ENCODE measurements around the gene UBE2E2.

The UBE2E2 gene

DNA sequence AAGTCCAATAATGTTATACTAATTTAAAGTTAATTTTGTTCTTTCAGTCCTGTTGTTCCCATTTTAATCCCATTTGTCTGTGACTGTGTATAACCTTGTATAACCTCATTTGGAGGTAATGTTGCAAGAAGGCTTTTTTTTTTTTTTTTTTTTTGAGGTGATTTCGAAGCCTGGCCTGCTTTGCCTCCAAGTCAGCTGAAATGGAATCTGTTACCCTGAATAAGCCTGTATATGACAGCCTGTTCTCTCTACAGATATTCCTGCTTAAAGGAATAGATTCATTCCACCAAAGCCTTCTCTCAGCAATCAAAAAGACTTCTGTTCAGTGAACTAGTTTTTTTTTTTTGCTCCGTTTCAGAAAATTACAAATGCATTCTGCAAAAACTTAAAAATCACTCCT lies 330.9 kb downstream of the UBE2E2 start:
- DNase-seq (ENCODE audit: low read depth, low spot score), result no peak

DNA sequence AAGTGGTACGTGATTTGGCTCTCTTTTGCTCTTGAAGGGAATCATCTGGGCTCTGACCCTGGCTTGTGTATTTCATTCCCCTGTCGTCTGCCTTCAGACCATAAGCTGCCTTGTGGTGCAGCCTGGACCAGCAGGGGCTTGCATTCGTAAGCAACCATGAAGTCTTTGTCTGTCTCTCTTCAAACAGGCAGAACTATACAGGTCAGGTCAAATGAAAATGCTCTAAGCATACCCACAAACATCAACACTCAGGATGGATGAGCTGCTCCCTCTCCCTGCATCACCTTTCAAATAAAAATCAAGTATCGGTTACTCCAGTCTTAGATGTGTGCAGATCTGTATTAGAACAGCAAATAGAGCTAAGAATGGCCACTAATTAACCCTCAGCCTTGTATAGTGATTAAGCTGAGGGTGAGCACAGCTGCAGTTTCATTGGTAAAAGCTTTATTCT lies 334.0 kb downstream of the UBE2E2 start:
- peak; percentile 9 for DNase-seq (ENCODE audit: low read depth, low spot score)

DNA sequence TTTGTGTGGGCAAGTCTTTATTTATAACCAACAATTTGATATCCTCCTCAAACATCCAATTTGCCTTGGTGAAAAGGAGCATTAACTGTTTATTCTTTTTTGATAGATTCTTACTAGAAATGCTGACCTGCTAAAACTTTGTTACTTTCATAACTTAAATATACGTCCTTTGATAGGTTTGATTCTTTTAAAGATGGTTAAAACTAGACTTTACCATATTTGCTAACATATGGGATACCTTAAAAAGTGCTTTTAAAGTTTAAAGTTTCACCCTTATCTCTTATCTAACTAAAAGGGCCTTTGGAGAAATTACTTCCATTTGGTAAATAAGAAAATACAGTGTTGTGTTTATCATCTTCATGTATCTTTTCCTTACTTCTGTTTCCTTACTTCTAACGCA lies 336.1 kb downstream of the UBE2E2 start:
- no peak for DNase-seq (ENCODE audit: low read depth, low spot score)

DNA sequence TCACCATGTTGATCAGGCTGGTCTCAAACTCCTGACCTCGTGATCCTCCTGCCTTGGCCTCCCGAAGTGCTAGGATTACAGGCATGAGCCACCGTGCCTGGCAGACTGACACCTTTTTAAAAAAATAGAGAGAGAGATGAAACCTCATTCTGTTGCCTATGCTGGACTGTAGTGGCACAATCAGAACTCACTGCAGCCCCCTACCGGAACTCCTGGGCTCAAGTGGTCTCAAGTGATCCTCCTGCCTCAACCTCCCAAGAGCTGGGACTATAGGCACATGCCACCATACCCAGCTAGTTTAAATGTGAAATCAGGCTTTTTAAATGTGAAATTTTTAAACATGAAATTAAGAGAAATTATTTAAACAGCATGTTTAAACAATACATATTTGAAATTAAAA lies 337.5 kb downstream of the UBE2E2 start:
- no peak for DNase-seq (ENCODE audit: low read depth, low spot score)

DNA sequence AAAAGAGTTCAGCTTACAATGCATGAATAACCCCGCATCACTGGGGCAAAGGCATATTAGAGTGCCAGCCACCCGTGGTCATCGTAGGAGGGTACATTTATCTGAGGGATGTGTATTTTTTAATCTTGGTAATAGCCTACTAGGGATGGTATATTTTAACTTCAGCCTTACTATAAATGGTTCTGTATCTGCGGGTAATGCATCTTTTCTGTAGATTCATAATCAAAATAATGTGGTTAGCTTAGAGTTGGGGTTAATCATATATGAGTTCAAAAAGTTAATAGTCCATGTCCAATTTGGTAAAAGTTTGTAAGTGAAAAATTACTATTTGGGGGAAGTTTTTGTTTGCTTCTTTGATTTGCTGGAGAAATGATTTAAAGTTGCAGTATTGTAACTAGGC lies 339.0 kb downstream of the UBE2E2 start:
- DNase-seq (ENCODE audit: low read depth, low spot score), result no peak

- DNase-seq (ENCODE audit: low read depth, low spot score), result no peak
Observed at GRCh38 chr3:23546181-23546580, 343.1 kb downstream of the UBE2E2 start.

GRCh38 chr3:23547905-23548650 lies 345.0 kb downstream of the UBE2E2 start:
- no peak for DNase-seq (ENCODE audit: low read depth, low spot score)

GRCh38 chr3:23548706-23549105 lies 345.6 kb downstream of the UBE2E2 start:
- DNase-seq (ENCODE audit: low read depth, low spot score), result no peak

DNA sequence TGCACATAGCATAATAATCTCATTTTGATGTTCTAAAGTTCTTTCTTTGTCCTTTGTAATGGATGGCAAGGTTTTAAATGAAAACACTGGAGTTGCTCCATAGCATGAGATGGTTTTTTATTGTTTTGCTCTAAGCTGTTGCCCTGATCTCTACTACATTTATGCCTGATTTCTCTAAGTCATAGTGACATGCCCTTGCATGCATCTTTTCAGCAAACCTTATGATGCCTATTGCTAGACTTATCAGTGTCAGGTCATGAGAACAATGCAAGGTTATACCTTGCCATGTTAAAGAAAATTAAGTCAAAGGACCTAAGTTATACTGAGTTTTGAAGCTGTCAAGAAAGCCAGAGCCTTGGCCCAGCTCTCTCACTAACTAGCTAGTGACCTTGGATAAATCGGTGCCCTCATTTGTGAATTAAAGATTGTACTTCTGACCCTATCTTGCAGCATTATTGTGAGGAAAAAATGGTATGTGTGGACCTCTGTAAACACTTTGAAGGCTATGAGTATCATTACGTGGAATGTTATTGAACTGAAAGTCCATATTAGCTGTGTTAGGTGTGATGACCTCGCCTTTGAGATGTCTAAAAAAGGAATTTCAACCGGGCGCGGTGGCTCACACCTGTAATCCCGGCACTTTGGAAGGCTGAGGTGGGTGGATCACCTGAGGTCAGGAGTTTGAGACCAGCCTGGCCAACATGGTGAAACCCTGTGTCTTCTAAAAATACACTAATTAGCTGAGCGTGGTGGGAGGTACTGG lies 346.2 kb downstream of the UBE2E2 start:
- DNase-seq (ENCODE audit: low read depth, low spot score), result no peak

DNA sequence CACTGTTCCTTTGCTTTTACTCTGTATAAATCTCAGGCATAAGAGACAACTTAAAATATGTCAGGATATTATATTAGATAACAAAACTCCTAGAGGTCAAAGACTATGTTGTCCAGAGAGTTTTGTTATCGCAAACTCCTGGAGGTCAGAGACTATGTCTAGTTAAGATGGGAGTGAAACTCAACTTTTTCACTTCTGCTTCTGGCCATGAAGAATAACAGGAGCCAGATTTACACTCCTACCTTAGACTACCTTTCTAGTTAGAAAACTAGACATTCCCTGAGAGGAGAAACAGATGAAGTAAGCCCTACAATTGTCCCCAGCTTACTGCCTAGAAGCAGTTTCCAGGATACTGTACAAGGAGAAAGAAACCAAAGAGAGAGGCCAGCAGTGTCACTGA lies 347.3 kb downstream of the UBE2E2 start:
- no peak for DNase-seq (ENCODE audit: low read depth, low spot score)

GRCh38 chr3:23552506-23552905 lies 349.4 kb downstream of the UBE2E2 start:
- no peak for DNase-seq (ENCODE audit: low read depth, low spot score)

DNA sequence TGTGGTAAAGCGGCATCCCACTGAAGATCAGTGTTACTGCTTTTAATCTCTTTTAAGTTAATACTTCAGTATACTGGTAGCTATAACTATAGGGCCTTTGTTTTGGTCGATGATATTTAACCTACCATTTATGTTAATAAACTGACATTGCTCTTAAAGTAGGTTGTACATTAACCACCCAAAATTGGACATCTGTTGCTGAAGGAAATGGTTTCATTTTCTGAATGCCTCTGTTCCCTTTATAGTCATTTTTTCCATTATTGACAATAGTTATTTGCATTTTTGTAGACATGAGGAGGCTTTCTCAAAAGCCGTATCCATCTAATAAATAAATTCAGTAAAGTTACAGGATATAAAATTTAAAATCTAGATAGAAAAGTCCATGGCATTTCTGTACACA lies 350.2 kb downstream of the UBE2E2 start:
- no peak for DNase-seq (ENCODE audit: low read depth, low spot score)

- no peak for DNase-seq (ENCODE audit: low read depth, low spot score)
Observed at GRCh38 chr3:23565041-23565775, 362.1 kb downstream of the UBE2E2 start.

DNA sequence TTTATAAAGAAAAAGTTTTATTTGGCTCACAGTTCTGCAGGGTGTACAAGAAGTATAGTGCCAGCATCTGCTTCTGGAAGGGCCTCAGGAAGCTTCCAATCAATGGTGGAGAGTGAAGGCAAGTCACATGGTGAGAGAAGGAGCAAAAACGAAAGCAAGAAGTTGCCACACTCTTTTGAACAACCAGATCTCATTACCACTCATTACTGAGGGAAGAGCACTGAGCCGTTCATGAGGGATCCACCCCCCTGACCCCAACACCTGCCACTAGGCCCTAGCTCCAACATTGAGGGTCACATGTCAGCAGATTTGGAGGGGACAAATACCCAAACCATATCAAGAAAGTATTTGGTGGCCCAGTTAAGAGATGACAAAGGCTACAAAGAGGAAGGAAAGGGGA lies 363.4 kb downstream of the UBE2E2 start:
- DNase-seq (ENCODE audit: low read depth, low spot score), result no peak

- DNase-seq (ENCODE audit: low read depth, low spot score), result no peak
Observed at GRCh38 chr3:23567917-23568316, 364.8 kb downstream of the UBE2E2 start.

DNA sequence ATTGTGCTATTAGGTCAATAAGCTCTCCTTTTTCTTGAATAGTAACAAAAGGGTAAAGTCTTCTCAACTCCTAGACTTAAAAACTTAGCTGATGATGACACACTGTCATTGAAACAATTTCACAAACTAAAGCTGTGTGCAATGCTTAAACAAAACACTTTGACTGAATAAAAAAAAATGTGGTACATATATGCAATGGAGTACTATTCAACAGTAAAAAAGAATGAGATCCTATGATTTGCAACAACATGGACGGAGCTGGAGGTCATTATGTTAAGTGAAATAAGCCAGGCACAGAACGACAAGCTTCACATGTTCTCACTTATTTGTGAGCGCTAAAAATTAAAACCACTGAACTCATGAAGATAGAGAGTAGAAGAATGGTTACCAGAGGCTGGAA lies 370.7 kb downstream of the UBE2E2 start:
- no peak for DNase-seq (ENCODE audit: low read depth, low spot score)

DNA sequence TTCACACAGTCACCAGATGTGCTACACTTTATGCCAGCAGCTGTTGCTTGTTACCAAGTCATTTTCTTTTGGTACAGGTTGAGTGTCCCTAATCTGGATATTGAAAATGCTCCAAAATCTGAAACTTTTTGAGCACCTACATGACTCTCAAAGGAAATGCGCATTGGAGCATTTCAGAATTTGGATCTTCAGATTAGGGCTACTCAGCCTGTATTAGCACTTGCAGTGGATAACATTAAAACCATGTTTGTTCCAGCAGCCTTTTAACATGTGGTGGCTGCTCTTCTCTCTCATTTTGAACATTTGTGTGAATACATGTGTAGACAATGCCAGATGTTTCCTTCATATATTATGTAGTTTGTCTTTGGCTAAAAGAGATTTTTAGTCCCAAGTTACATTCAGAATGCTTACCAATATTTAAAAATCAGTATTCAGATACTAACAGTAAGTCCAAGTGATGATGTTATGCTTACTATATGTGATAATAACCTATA lies 371.7 kb downstream of the UBE2E2 start:
- DNase-seq (ENCODE audit: low read depth, low spot score), result no peak

DNA sequence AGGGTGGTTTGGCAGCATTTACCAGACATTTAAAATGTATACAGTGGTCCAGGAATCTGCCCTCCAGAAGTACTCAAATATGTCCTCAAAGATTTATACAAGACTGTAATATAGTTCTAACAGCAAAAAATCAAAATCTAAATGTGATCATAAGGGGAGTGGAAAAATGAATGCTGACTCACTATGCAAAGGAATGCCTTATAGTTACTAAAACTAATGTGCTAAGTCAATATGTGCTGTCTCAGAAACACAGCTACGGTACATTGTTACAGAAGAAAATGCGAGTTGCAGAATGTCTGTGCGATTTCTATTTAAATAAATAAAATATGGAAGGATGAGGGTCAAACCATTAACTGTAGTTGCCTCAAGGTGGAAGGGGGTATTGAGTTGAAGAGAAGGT lies 372.6 kb downstream of the UBE2E2 start:
- DNase-seq (ENCODE audit: low read depth, low spot score), result no peak

DNA sequence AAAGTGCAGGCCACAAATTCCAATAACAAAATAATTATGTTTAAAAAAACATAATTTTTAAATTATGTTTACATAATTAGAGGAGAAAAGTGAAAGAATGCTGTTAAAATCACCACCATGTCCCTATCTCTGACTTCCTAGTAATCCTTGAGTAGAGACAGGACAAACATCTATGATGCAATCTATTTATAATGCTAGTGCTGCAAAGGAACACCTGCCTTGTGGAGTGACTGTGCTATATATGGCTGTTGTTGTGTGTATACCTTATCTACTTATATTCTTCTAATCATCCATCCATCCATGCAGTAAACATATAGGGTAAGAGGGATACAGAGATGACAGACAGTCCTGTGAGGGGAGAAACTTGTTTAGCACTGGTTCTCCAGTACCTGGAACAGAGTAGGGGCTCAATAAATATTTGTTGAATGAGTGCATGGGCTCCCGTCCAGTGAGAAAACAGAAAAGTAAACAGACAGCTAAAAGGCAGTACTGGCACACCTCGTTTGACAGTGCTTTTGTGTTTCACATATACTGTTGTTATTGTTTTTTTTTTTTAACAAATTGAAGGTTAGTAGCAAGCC lies 373.3 kb downstream of the UBE2E2 start:
- DNase-seq (ENCODE audit: low read depth, low spot score), result no peak

- DNase-seq (ENCODE audit: low read depth, low spot score), result no peak
Observed at GRCh38 chr3:23580096-23580713, 377.1 kb downstream of the UBE2E2 start.

DNA sequence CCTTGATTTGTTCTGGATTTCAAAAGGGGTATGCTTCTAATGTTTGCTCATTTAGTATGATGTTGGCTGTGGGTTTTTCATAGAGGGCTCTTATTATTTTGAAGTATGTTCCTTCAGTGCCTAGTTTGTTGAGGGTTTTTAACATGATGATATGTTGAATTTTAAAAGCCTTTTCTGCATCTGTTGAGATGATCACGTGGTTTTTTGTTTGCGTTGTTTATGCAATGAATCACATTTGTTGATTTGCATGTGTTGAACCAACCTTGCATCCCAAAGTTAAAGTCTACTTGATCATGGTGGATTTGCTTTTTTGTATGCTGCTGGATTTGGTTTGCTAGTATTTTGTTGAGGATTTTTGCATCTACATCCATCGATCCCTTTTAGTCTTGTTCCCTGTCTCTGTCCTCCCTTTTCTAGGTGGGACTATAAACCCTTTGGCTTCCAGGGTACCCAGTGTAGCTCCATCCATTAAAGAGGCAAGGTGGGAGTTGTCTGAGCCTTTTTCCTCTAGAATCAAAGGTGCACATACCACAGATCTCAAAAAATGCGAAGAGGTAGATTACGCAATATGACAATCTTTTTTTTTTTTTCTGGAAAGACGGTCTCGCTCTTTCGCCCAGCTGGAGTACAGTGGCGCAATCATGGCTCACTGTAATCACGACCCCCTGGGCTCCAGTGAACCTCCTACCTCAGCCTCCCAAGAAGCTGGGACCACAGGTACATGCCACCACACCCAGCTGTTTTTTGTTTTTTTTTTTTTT lies 381.0 kb downstream of the UBE2E2 start:
- DNase-seq (ENCODE audit: low read depth, low spot score), result no peak

Data from iPS DF 19.7 (cell line).